ENCODE results near the gene INTS2.
"Not testable (repeated sequence)": the region's sequence is repeated elsewhere in the genome, so short reads cannot be mapped to it uniquely, and the experiment has no call there.

- TF ChIP-seq CTCF (IDR thresholded peaks at IDR 0.05; ENCODE audit: insufficient read depth, low read length, poor library complexity, severe bottlenecking); EZH2phosphoT487 (conservative IDR thresholded peaks at IDR 0.05; ENCODE audit: low read length): not testable (repeated sequence)
These were observed 33.5 kb downstream of the INTS2 start for GRCh38 chr17:61894310-61894709.
